Left lung (tissue), 10 donors: Measurements from ENCODE around the gene GBP2. TPM values are rescaled to one million over a fixed set of nuclear protein-coding genes. Genes with fewer than 3 reads are reported as not detected.

Experiments
- ATAC-seq: fragments of 200-7000 bp; cut with Tn5 transposase; one replicate; pipeline ENCODE4 v1.9.1; 2020; ENCODE audit warnings: moderate library complexity
- DNase-seq, 4 donors: peaks; one replicate each; pipeline ENCODE4 v3.0.0-alpha.2; 2013 to 2020
- H3K27ac ChIP-seq, 2 donors: fragments of 200-600 bp; sonication (generic) in 1 of 2; one replicate each; pipeline versions ENCODE4 v1.5.0 to v1.8.0; 2020 to 2021
- H3K27me3 ChIP-seq, 2 donors: fragments of 200-600 bp; sonication (generic) in 1 of 2; one replicate each; pipeline versions ENCODE4 v1.5.0 to v1.8.0; 2020 to 2021
- H3K36me3 ChIP-seq, 2 donors: fragments of 200-600 bp; sonication (generic) in 1 of 2; one replicate each; pipeline versions ENCODE4 v1.5.0 to v1.8.0; 2020 to 2021
- H3K4me1 ChIP-seq, 2 donors: fragments of 200-600 bp; one replicate each; pipeline ENCODE4 v1.8.0; 2021
- H3K4me3 ChIP-seq, 2 donors: fragments of 200-600 bp; sonication (generic) in 1 of 2; one replicate each; pipeline versions ENCODE4 v1.5.0 to v1.8.0; 2020 to 2021; ENCODE audit warnings: mild to moderate bottlenecking in 1 of 2
- H3K9me3 ChIP-seq, 2 donors: fragments of 200-600 bp; sonication (generic) in 1 of 2; one replicate each; pipeline versions ENCODE4 v1.5.0 to v1.8.0; 2020 to 2021
- intact Hi-C, 2 donors: fragments of 100-400 bp; cut with DNase I; formaldehyde crosslinking; loops; one replicate each; pipeline versions ENCODE4 v1.11.2 to v1.14.2; 2022
- polyA plus RNA-seq, 6 donors: library from polyadenylated mRNA; unstranded; fragments of 120-200 nt; gene quantifications; one replicate each; pipeline ENCODE4 v1.2.1, GENCODE V29; 2013; ENCODE audit not compliant: insufficient read length in 6 of 6
- total RNA-seq, 2 donors: library from RNA; stranded (reverse); fragmentation: NEBNext Ultra II Directional; extraction: Animal tissue kit (Norgen Biotek cat#: 25700); gene quantifications; one replicate each; pipeline ENCODE4 v1.2.1, GENCODE V29; 2021
- TF ChIP-seq, protein P1 (sequence below), 2 donors: fragments of 200-600 bp; sonication (generic) in 1 of 2; IDR thresholded peaks; one replicate each; pipeline versions ENCODE4 v1.5.0 to v1.8.0; 2021; ENCODE audit warnings: antibody characterized with exemption in 2 of 2
- donor health status: DM: no; HTN: yes; CAD: no.
- donor health status: DM: no; HTN: no; CAD: no.

GBP2 gene
- total and polyA plus RNA-seq, 8 donors, result 2.8 to 67.2 (median 5.7) TPM

DNA sequence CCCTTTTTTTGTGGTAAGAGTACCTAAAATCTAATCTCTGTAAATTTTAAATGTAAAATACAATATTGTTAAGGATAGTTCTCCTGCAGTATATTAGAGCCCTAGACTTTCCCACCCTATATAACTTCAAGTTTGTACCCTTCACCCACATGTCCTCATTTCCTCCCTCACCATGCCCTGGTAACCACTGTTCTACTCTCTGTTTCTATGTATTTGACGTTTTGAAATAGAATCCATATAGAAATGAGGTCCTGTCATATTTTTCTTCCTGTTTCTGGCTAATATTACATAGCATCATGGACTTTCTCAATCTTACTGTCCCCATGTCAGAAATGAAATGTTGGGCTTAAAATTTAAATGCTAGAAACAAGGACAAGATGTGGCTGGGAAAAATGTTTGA lies 25.1 kb upstream of the GBP2 start:
- TF ChIP-seq, protein P1, sequence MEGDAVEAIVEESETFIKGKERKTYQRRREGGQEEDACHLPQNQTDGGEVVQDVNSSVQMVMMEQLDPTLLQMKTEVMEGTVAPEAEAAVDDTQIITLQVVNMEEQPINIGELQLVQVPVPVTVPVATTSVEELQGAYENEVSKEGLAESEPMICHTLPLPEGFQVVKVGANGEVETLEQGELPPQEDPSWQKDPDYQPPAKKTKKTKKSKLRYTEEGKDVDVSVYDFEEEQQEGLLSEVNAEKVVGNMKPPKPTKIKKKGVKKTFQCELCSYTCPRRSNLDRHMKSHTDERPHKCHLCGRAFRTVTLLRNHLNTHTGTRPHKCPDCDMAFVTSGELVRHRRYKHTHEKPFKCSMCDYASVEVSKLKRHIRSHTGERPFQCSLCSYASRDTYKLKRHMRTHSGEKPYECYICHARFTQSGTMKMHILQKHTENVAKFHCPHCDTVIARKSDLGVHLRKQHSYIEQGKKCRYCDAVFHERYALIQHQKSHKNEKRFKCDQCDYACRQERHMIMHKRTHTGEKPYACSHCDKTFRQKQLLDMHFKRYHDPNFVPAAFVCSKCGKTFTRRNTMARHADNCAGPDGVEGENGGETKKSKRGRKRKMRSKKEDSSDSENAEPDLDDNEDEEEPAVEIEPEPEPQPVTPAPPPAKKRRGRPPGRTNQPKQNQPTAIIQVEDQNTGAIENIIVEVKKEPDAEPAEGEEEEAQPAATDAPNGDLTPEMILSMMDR (IDR thresholded peaks at IDR 0.05), result no peak
- no peaks in the 10 kb centered on the region for H3K4me1 ChIP-seq
- ATAC-seq (no peak), DNase-seq (no peak)
- no peak overlapping the region for H3K27ac ChIP-seq
- peaks cover 0 to 2% of the 10 kb centered on the region in 2 donors for H3K9me3 ChIP-seq
- no peaks in the 10 kb centered on the region for H3K27me3 ChIP-seq
- intact Hi-C loops, result no loop called here
- no peak overlapping the region for H3K4me3 ChIP-seq
- H3K36me3 ChIP-seq, result no peaks in the 10 kb centered on the region

- H3K4me1 ChIP-seq, result no peaks in the 10 kb centered on the region
- no peak for ATAC-seq
- H3K4me3 ChIP-seq, result no peak overlapping the region
- no peak for DNase-seq
- TF ChIP-seq, protein P1 (IDR thresholded peaks at IDR 0.05), result no peak
- no peaks in the 10 kb centered on the region for H3K36me3 ChIP-seq
- intact Hi-C loops, result no loop called here
- no peaks in the 10 kb centered on the region for H3K9me3 ChIP-seq
- no peak overlapping the region for H3K27ac ChIP-seq
- H3K27me3 ChIP-seq, result no peaks in the 10 kb centered on the region
Observed at GRCh38 chr1:89149976-89150375, 24.1 kb upstream of the GBP2 start.

DNA sequence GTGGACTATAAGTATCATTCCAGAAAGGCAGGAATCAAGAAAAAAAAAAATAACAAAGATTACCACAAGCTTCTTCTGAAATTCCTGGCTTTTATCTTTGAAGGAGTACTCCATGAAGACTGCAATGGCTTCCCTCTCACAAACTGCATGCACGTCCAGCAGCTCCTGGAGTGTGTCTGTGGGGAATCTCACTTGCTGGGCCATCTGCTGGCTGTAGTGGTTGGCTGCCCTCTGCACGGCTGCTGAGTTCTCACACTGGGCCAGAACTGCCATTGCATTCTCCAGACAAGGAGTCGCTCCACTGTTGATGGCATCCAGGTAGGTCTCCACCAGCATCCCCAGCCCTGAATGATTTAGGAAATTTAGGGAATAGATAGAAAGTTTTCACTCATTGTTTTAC lies 23.3 kb upstream of the GBP2 start:
- intact Hi-C loops, result no loop called here
- no peak overlapping the region for H3K4me3 ChIP-seq
- no peaks in the 10 kb centered on the region for H3K9me3 ChIP-seq
- ATAC-seq, result peak; percentile 45
- no peaks in the 10 kb centered on the region for H3K27me3 ChIP-seq
- H3K36me3 ChIP-seq, result no peaks in the 10 kb centered on the region
- TF ChIP-seq, protein P1 (IDR thresholded peaks at IDR 0.05), result no peak
- H3K27ac ChIP-seq, result no peak overlapping the region
- no peak for DNase-seq
- no peaks in the 10 kb centered on the region for H3K4me1 ChIP-seq

GRCh38 chr1:89147678-89148658 lies 22.1 kb upstream of the GBP2 start:
- Histone ChIP-seq H3K36me3 (no peaks in the 10 kb centered on the region), H3K27me3 (no peaks in the 10 kb centered on the region), H3K27ac (no peak overlapping the region), H3K9me3 (no peaks in the 10 kb centered on the region), H3K4me3 (no peak overlapping the region), H3K4me1 (no peaks in the 10 kb centered on the region)
- TF ChIP-seq, protein P1 (IDR thresholded peaks at IDR 0.05), result no peak
- intact Hi-C loops, result no loop called here
- peak; percentile 88 for ATAC-seq
- DNase-seq, result no peak

- H3K4me1 ChIP-seq, result no peaks in the 10 kb centered on the region
- DNase-seq (no peak), ATAC-seq (no peak)
- no peaks in the 10 kb centered on the region for H3K9me3 ChIP-seq
- H3K27me3 ChIP-seq, result no peaks in the 10 kb centered on the region
- no peaks in the 10 kb centered on the region for H3K36me3 ChIP-seq
- no peak overlapping the region for H3K27ac ChIP-seq
- intact Hi-C loops, result no loop called here
- H3K4me3 ChIP-seq, result no peak overlapping the region
- TF ChIP-seq, protein P1 (IDR thresholded peaks at IDR 0.05), result no peak
Observed at GRCh38 chr1:89146721-89147120, 20.8 kb upstream of the GBP2 start.
